Measurements from ENCODE around the gene ALDH4A1. TPM values are rescaled to one million over a fixed set of nuclear protein-coding genes. Genes with fewer than 3 reads are reported as not detected.

ALDH4A1 gene
- total and polyA plus RNA-seq, 2 of the 4 experiments (the other 2 are of a cell fraction) = 8.6 to 21.1 TPM

- H3K9me3 ChIP-seq (ENCODE audit: control insufficient read depth, insufficient read depth, low read length) = no peaks in the 10 kb centered on the region
- H4K91ac ChIP-seq (ENCODE audit: insufficient read depth, low read depth, low read length) = peak overlapping the region; percentile 50; the same call in 1 of the 2 replicates
- H2BK20ac ChIP-seq (ENCODE audit: low read depth, low read length) = peak overlapping the region; percentile 64; the same call in 1 of the 2 replicates
- ATAC-seq (ENCODE audit: low read depth) = no peak
- DNase-seq = no peak
- H4K20me1 ChIP-seq (ENCODE audit: insufficient read depth, low read length) = peaks cover 4% of the 10 kb centered on the region; the same call in 1 of the 2 replicates
- peak overlapping the region; percentile 68 for H2BK120ac ChIP-seq (ENCODE audit: low read depth, low read length)
- ChIA-PET CTCF (interaction anchor here (1.1 to 1.2 kb wide), 2 partner anchors 10 to 17 kb away, joined by 3 to 11 read pairs; no protein-coding TSS in a partner anchor), POLR2A (ENCODE audit: unreplicated experiment) (no interaction called here)
- peak overlapping the region; percentile 89 for H2AK5ac ChIP-seq (ENCODE audit: low read depth, low read length)
- peak overlapping the region; percentile 16; the same call in 1 of the 2 replicates for H3K4me2 ChIP-seq (ENCODE audit: low read depth, low read length)
- no peak overlapping the region for H3K56ac ChIP-seq (ENCODE audit: extremely low read depth, insufficient read depth, low read length)
- no peaks in the 10 kb centered on the region for H3K27me3 ChIP-seq (ENCODE audit: control insufficient read depth, insufficient read depth, low read length)
- peak overlapping the region; percentile 68; the same call in 2 of the 3 replicates for H2BK15ac ChIP-seq (ENCODE audit: low read depth, low read length)
- H3K4me1 ChIP-seq (ENCODE audit: control insufficient read depth, insufficient read depth, low read length) = peaks cover 50% of the 10 kb centered on the region
- peak overlapping the region; percentile 26; the same call in 1 of the 2 replicates for H4K5ac ChIP-seq (ENCODE audit: low read depth, low read length)
- H3K4ac ChIP-seq (ENCODE audit: low read depth, low read length) = peak overlapping the region; percentile 93
- TF ChIP-seq CTCF (conservative IDR thresholded peaks at IDR 0.05; ENCODE audit: low read depth, low read length) (no peak), NFE2L2 (IDR thresholded peaks at IDR 0.05; ENCODE audit: low read depth, low read length) (peak; percentile 26; the same call in 1 of the 2 replicates)
- H3K9ac ChIP-seq (ENCODE audit: low read depth, low read length) = no peak overlapping the region
- peak overlapping the region; percentile 82 for H2AK9ac ChIP-seq (replicated peaks; ENCODE audit: low read depth, low read length, poor library complexity)
- peak overlapping the region; percentile 4 for H2AFZ ChIP-seq (replicated peaks; ENCODE audit: low read length, poor library complexity)
- peak overlapping the region; percentile 52 for H2BK5ac ChIP-seq (ENCODE audit: low read depth, low read length, poor library complexity, severe bottlenecking)
- peak overlapping the region; percentile 36 to 49; a peak in 3 of 4 replicates for H4K8ac ChIP-seq (ENCODE audit: low read depth in 2 of 2, low read length in 2 of 2)
- intact Hi-C loops (cut with micrococcal nuclease) (no loop called here), in situ Hi-C loops (cut with MboI; ENCODE audit: low sequenced_read_pairs) (no loop called here), dilution Hi-C loops (cut with HindIII; ENCODE audit: low sequenced_read_pairs, unreplicated experiment) (no loop called here)
- H3K36me3 ChIP-seq (ENCODE audit: control insufficient read depth, insufficient read depth, low read length) = no peaks in the 10 kb centered on the region
- peaks cover 30 to 87% of the 10 kb centered on the region in 2 experiments; a peak in 3 of 4 replicates for H3K79me1 ChIP-seq (ENCODE audit: low read depth in 1 of 2, low read length in 2 of 2)
- 31% methylated on average over 14 of the region's 14 CpGs; no CpG with 5 or more reads in 1 of the 2 experiments for WGBS, 2 experiments (ENCODE audit: extremely low coverage in 2 of 2, insufficient read length in 1 of 2)
- no peak overlapping the region for H3K4me3 ChIP-seq (ENCODE audit: insufficient read depth, low read depth, low read length)
- H3K9me1 ChIP-seq (ENCODE audit: insufficient read depth, low read length) = peaks cover 20% of the 10 kb centered on the region
- H3K18ac ChIP-seq (ENCODE audit: low read depth, low read length) = peak overlapping the region; percentile 25; the same call in 1 of the 2 replicates
- no TSS peak for BruUV-seq (replicated peaks)
- 0 out of 2 replicates have a peak overlapping the region, but pooled peaks have one; percentile 39 for H3K23ac ChIP-seq (ENCODE audit: low read depth, low read length)
- peak overlapping the region; percentile 8 for H3K27ac ChIP-seq (ENCODE audit: insufficient read depth, low read length)
- H3K14ac ChIP-seq (replicated peaks; ENCODE audit: low read depth, low read length) = peak overlapping the region; percentile 70
Observed at GRCh38 chr1:18923756-18924211, 21.4 kb upstream of the ALDH4A1 start.
